GM12874 (cell line): Measurements from ENCODE around the gene IFNW1.

Experiments
- TF ChIP-seq, protein P1 (sequence below): IDR thresholded peaks from 2 replicates; pipeline ENCODE4 v1.5.1; 2011; ENCODE audit warnings: low read depth, mild to moderate bottlenecking, control low read depth, low read length, moderate library complexity; ENCODE audit not compliant: insufficient read depth

Gene IFNW1

DNA sequence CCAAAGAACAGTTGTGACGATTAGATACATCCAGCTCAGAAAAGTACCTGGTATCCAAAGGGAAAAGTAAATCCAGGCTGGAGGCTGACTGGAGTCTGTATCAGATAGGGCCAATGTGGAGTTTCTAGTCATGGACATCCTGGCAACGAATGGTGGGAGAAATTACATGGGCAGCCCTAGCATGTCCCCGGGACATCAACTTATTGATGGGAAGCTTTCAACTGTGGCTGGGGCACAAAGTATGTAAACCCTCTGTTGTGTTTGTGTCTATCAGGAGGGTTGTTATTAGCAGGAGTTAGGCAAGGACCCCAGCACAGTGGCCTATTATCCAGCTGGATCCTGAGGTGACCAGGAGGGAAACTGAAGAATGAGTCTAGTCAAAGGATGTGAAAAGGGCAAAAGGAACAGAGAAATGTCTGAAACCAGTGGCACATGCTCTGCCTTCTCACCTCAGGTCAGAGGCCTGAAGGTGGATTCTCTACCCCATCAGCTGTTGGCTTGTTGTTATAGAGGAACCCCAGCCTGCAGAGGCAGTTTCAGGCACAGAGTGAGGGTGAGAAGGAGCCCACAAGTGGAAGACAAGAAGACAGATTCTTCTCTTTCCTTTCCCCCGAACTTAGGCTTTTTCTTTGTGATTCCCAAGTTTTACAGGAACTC, 19.9 kb downstream of the IFNW1 start:
- TF ChIP-seq, protein P1, sequence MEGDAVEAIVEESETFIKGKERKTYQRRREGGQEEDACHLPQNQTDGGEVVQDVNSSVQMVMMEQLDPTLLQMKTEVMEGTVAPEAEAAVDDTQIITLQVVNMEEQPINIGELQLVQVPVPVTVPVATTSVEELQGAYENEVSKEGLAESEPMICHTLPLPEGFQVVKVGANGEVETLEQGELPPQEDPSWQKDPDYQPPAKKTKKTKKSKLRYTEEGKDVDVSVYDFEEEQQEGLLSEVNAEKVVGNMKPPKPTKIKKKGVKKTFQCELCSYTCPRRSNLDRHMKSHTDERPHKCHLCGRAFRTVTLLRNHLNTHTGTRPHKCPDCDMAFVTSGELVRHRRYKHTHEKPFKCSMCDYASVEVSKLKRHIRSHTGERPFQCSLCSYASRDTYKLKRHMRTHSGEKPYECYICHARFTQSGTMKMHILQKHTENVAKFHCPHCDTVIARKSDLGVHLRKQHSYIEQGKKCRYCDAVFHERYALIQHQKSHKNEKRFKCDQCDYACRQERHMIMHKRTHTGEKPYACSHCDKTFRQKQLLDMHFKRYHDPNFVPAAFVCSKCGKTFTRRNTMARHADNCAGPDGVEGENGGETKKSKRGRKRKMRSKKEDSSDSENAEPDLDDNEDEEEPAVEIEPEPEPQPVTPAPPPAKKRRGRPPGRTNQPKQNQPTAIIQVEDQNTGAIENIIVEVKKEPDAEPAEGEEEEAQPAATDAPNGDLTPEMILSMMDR, result no peak

DNA sequence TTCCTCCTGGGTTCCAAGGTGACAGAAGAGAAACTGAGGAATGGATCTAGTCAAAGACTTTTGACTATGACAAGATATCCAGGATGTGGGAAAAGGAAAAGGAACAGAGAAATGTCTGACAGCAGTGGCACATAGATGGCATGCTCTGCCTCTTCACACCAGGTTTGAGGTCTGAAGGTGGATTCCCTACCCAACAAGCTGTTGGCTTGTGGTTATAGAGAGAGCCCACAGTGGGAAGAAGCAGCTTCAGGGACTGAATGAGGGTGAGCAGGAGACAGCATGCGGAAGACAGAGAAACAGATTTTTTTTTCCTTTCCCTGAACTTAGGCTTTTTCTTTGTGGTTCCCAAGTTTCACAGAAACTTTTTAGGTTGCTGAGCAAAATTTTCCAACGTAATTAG, 20.6 kb downstream of the IFNW1 start:
- TF ChIP-seq, protein P1, result no peak

DNA sequence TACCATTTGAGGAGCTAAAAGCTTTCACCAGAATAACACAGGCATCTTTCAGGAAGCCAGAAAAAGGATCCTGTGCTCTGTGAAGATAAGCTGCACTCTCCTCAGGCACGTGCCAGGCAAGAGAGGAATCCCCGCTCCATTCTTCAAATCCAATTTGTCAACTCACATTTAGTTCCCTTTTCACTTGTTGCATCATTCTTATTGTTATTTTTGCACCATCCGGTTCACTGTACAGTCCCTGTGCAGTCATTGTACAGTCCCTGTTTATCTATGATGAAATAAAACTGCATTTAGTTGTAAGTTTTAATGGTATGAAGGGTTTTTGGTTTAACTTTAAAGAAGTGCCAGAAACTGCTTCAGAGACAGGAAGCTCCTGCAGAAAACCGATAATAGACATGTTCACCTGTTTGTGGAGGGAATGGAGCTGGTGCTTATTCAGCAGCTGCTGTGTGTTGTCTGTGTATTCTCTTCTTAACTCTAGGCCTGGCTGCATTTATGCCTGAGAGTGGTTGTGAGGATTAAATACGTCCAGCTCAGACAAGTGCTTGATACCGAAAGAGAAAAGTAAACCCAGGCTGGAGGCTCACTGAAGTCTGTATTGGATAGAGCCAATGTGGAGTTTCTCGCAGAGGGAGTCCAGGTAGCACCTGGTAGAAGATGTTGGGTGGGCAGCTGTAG, 22.4 kb downstream of the IFNW1 start:
- TF ChIP-seq, protein P1, result no peak

DNA sequence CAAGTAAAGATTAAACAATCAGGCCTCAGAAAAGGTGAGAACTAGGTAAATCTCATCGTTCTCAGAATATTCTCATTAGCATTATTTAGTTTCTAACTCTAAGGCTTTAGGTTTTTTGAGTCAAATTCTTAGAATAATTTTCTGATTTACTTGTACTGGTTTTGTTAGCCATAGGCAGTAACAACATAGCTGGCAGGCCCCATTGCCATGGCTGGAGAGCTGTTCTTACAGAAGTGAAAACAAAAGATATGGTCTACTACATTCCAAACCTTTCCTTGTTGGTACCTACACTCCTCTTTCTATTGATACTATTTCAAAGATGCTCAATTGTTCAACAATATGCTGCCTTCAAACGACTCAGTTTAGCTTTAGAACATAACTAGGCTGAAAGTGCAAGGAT, 27.3 kb downstream of the IFNW1 start:
- TF ChIP-seq, protein P1, result no peak

DNA sequence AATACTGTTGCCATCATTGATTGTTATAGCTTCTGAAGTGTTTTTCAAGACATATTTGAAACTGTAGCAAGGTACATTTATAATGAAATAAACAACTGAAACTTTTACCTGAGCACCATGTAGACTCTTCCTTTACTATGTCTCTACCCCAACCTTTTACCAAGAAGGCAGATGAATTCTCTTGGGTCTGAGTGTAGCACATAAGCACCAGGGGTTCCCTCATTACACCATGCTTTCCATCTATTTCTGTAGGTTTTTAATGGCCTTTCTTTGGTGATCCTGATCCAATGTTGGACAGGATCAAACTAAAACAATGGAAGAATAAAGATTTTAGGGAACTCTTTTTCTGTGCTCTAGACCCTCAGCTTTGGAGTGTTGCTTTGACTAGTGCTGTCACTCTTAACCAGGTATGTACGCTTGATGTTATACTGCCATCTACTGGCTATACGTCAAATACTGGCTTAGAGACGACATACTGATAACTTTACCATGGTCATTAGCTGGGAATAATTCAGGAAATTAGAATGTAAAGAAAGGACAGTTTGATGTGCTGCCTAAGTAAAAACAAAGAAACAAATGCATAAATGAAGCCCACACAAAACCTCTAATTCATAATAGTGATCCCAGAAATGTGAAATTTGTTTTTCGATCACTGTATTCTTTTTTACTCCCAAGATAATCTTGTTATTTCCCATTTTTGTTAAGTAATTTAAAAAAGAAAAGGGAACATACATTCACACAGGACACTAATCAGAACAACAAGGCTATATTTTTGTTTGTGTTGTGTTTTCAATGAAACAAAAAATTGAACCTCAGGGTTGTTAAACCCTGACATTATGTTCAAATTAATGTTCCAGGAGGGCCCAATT, 30.7 kb downstream of the IFNW1 start:
- TF ChIP-seq, protein P1, result peak; percentile 71

DNA sequence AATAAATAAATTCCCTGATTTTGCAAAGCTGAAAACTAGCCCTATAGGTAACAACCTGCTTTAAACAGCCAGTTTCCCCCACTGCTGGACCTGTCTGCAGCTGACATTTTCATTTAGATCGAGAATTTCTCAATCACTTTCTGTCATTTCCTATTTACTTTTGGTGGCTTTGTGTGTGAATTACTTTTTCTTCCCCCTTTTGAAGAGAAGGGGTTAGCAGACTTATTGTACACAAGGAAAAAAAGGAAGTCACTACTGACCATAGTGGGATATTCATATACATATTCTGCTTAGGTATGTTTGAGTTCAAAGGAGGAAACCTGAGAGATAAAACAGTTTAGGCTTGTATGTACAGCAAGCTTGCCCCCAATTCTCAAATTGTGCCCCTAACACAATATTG, 36.8 kb downstream of the IFNW1 start:
- TF ChIP-seq, protein P1, result no peak

DNA sequence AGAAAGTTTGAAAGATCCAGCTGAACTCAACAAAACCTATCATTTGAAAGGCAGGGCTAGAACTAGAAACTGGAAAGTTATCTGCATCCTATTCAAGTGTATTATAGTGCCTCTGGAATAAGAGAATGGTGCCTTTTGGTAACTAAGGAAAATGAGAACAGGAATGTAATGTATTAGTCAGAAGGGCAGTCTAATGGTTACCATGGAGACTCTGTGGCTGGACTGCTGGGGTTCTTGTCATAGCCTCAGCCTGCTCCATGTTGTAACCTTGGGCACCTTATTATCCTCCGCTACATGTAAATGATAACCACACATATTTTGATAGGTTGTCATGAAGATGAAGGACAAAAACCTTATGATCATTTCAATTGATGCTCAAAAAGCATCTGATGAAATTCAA, 39.3 kb downstream of the IFNW1 start:
- TF ChIP-seq, protein P1, result no peak
